GM06990 (cell line): ENCODE results near the gene PTGES2.

Experiments used
- DNase-seq: peaks from one replicate; pipeline ENCODE4 v3.0.0-alpha.2; 2011; ENCODE audit not compliant: insufficient read length; ENCODE audit errors: extremely low read depth
- H3K27me3 ChIP-seq: replicated peaks from 2 replicates; pipeline ENCODE4 v1.6.0; 2011; ENCODE audit warnings: low read length; ENCODE audit not compliant: control insufficient read depth, insufficient read depth
- H3K36me3 ChIP-seq: 2 replicates; pipeline ENCODE4 v1.5.1; 2011; ENCODE audit warnings: low read length; ENCODE audit not compliant: control insufficient read depth, insufficient read depth
- H3K4me3 ChIP-seq: replicated peaks from 2 replicates; pipeline ENCODE4 v1.5.1; 2011; ENCODE audit warnings: low read depth, mild to moderate bottlenecking, control low read depth, low read length
- TF ChIP-seq, protein P1 (sequence below): IDR thresholded peaks from 2 replicates; pipeline ENCODE4 v1.5.1; 2011; ENCODE audit warnings: low read length, control low read depth, mild to moderate bottlenecking, inconsistent platforms; ENCODE audit not compliant: insufficient read depth, poor library complexity, severe bottlenecking

The PTGES2 gene

GRCh38 chr9:128087262-128087661, 40.3 kb downstream of the PTGES2 start:
- TF ChIP-seq, protein P1, sequence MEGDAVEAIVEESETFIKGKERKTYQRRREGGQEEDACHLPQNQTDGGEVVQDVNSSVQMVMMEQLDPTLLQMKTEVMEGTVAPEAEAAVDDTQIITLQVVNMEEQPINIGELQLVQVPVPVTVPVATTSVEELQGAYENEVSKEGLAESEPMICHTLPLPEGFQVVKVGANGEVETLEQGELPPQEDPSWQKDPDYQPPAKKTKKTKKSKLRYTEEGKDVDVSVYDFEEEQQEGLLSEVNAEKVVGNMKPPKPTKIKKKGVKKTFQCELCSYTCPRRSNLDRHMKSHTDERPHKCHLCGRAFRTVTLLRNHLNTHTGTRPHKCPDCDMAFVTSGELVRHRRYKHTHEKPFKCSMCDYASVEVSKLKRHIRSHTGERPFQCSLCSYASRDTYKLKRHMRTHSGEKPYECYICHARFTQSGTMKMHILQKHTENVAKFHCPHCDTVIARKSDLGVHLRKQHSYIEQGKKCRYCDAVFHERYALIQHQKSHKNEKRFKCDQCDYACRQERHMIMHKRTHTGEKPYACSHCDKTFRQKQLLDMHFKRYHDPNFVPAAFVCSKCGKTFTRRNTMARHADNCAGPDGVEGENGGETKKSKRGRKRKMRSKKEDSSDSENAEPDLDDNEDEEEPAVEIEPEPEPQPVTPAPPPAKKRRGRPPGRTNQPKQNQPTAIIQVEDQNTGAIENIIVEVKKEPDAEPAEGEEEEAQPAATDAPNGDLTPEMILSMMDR: no peak
- Histone ChIP-seq H3K36me3 (no peaks in the 10 kb centered on the region; the same call in none of the 2 replicates), H3K4me3 (no peak overlapping the region), H3K27me3 (no peaks in the 10 kb centered on the region)
- no peak for DNase-seq

GRCh38 chr9:128085943-128086342, 41.6 kb downstream of the PTGES2 start:
- H3K27me3 ChIP-seq: no peaks in the 10 kb centered on the region
- TF ChIP-seq, protein P1: no peak
- no peak overlapping the region for H3K4me3 ChIP-seq
- DNase-seq: no peak
- no peaks in the 10 kb centered on the region; the same call in 1 of the 2 replicates for H3K36me3 ChIP-seq

GRCh38 chr9:128084746-128085145, 42.8 kb downstream of the PTGES2 start:
- no peak for DNase-seq
- H3K36me3 ChIP-seq: no peaks in the 10 kb centered on the region; the same call in 1 of the 2 replicates
- no peak overlapping the region for H3K4me3 ChIP-seq
- TF ChIP-seq, protein P1: no peak
- H3K27me3 ChIP-seq: no peaks in the 10 kb centered on the region

DNA sequence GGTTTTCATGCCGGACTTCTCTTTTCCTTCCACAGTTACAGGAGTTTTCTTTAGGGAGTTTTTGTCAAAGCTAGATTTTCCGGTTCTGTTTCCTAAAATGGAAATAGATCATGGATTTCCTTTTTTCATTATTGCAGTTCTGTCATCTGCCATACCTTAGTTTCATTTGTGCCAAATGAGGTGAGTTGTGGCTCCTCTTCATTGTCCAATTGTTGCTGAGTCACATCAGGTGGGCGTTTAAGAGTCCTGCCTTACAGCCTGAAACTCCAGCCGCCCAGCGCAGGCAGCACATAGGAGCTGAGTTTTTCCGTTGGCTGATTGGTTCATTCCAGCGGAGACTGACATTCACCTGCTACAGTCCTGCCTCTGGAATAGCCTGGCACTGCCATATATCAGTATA, 45.4 kb downstream of the PTGES2 start:
- TF ChIP-seq, protein P1: no peak
- Histone ChIP-seq H3K36me3 (no peaks in the 10 kb centered on the region), H3K4me3 (no peak overlapping the region), H3K27me3 (no peaks in the 10 kb centered on the region)
- DNase-seq: no peak

- DNase-seq: no peak
- H3K4me3 ChIP-seq: no peak overlapping the region
- no peaks in the 10 kb centered on the region for H3K36me3 ChIP-seq
- no peaks in the 10 kb centered on the region for H3K27me3 ChIP-seq
- TF ChIP-seq, protein P1: no peak
These were observed 46.5 kb downstream of the PTGES2 start for GRCh38 chr9:128081056-128081455.

DNA sequence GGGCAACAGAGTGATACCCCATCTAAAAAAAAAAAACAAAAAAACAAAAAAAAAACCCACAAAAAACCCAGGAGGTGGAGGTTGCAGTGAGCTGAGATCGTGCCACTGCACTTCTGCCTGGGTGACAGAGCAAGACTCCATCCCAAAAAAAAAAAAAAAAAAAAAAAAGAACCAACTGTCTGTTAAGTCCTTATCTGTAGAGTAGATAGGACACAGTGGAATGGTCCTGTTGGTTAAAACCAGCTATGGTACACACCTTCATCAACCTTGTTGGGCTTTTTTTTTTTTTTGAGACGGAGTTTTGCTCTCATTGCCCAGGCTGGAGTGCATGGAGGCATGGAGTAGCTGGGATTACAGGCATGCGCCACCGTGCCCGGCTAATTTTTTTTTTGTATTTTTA, 47.3 kb downstream of the PTGES2 start:
- TF ChIP-seq, protein P1: no peak
- no peaks in the 10 kb centered on the region for H3K27me3 ChIP-seq
- no peak overlapping the region for H3K4me3 ChIP-seq
- no peak for DNase-seq
- no peaks in the 10 kb centered on the region for H3K36me3 ChIP-seq
